ENCODE measurements around the gene SNAI3.

SNAI3 gene

GRCh38 chr16:88690341-88691128, 4.2 kb upstream of the SNAI3 start:
- TF ChIP-seq, protein P1, sequence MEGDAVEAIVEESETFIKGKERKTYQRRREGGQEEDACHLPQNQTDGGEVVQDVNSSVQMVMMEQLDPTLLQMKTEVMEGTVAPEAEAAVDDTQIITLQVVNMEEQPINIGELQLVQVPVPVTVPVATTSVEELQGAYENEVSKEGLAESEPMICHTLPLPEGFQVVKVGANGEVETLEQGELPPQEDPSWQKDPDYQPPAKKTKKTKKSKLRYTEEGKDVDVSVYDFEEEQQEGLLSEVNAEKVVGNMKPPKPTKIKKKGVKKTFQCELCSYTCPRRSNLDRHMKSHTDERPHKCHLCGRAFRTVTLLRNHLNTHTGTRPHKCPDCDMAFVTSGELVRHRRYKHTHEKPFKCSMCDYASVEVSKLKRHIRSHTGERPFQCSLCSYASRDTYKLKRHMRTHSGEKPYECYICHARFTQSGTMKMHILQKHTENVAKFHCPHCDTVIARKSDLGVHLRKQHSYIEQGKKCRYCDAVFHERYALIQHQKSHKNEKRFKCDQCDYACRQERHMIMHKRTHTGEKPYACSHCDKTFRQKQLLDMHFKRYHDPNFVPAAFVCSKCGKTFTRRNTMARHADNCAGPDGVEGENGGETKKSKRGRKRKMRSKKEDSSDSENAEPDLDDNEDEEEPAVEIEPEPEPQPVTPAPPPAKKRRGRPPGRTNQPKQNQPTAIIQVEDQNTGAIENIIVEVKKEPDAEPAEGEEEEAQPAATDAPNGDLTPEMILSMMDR (IDR thresholded peaks at IDR 0.05): no peak

GRCh38 chr16:88688013-88688778, 1.9 kb upstream of the SNAI3 start:
- TF ChIP-seq, protein P1 (IDR thresholded peaks at IDR 0.05): no peak

GRCh38 chr16:88687676-88688012, 1.3 kb upstream of the SNAI3 start:
- TF ChIP-seq, protein P1 (IDR thresholded peaks at IDR 0.05): no peak

DNA sequence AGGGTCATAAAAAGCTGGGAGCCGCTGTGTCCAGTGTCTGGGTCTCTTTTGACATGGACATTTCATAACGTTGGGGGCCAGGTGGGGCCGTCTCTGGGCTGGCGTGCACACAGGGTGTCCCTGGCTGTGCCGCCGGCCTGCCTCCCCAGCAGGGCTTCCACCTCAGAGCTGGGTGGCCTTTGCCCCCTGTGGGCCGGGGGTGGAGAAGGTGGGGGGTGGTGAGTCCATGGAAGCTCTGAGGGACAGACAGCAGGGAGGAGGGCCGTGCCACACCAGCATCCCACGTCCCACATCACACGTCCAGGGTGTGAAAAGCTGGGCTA, 908 bp upstream of the SNAI3 start:
- TF ChIP-seq, protein P1 (IDR thresholded peaks at IDR 0.05): no peak

DNA sequence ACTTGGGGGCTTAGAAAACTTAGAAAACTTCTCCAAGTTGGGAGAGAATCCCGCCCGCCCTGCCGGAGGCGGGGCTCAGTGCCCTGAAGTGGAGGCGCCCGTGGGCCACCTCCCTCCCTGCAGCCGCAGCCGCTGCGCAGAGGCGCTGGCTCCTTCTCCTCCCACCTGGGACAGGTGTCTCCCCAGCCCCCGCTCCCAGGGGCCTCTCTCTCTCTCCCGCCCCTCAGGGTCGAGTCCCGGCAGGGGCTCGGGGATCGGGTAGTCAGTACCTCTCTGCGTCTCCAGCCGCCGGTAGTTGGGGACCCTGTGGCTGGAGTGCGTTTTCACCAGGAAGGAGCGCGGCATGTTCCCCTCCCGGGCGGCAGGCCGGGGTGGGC, 257 bp downstream of the SNAI3 start:
- TF ChIP-seq, protein P1 (IDR thresholded peaks at IDR 0.05): no peak

DNA sequence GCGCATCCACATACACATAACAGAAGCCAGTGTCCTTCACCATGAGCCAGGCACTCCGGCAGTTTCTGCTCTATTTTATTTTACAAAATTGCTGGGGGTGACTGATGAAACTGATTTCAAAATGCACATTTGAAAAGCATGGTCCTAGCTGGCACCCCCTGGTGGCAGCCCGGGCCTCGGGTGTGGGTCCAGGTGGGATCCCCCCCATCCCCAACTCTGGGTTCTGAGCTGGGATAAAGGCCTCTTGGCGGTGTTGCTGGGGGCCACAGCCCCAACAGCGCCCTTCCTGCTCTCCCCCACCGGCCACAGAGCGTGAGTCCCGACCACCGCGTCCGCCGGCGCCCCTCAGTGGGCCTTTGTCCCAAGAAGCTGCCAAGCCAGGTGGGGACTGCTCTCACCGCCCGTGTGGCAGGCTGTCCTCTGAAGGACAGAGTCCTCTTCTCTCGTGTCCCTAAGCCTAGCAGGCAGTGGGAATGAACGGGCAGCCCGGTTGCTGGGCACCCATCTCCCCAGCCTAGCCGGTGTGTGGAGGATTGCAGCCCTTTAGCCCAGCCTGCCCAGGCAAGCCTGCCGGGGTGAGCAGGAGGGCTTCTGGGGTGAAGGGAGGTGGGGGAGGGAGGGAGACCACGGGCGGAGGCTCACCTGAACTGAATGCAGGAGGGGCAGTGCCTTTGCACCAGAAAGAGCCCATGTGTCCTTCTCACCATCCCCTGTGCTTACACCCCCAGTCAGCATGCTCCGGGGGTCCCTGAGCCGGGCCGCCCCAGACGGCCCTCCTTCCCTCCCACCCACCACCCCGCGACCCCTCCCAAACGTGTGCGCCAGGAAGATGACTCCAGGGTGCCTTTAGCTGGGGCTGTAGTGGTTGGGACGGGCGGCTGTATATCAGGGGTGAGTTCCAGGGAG, 898 bp downstream of the SNAI3 start:
- TF ChIP-seq, protein P1 (IDR thresholded peaks at IDR 0.05): peak; percentile 71

GRCh38 chr16:88684569-88685155, 1.6 kb downstream of the SNAI3 start:
- TF ChIP-seq, protein P1 (IDR thresholded peaks at IDR 0.05): no peak

All from LNCAP (cell line).